Amygdala (tissue), 56 donors: Measurements from ENCODE around the gene PRAMEF13.
"Not testable (repeated sequence)": the region's sequence is repeated elsewhere in the genome, so short reads cannot be mapped to it uniquely, and the experiment has no call there.

Source experiments
- DNase-seq, 56 donors: peaks; one replicate each; lab custom pipeline; 2025; lab: John Stamatoyannopoulos, UW

Gene PRAMEF13

DNA sequence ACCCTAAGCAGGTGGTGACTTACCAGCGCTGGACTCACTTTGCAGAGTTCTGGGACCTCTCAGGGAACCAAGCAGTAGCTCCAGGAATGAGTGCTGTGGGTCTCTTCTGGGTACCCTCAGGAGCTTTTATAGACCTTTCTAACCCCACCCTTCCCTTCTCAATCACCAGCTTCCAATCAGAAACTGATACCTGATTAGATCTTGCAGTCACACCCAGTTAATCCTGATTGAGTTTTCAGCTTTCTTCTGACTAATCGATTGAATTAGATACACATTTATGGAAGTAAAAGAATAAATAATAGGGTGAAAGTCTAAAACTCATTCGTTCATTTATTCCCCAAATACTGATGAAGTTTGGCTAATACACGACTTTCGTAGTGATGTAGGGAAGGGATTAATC lies at the start of gene PRAMEF13:
Gene PRAMEF13 (minus strand): TSS at position 101 of the 400 bp plus-strand sequence. CDS start 1,820 bp downstream, outside the sequence.
- not testable (repeated sequence) for DNase-seq

DNA sequence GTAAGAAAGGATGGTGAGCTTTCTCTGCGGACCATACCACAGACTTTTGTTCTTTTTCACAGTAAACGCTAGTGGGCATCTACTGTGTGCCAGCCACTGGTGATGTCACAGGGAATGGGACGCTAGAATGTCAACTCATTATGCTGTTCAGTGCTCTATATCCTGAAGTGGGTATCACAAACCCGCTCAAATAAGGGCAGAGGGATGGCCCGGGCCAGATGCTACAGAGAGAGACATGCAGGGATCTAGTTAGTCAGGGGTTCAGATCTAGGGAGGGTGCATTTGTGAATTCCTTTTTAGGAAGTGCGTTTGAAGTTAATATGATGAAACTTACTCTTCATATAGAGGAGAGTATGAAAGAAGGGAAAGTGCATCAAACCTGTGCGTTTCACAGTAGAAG lies 45.9 kb upstream of the PRAMEF13 start:
- not testable (repeated sequence) for DNase-seq

- DNase-seq: not testable (repeated sequence)
These were observed 45.3 kb upstream of the PRAMEF13 start for GRCh38 chr1:13246554-13246871.

- DNase-seq: not testable (repeated sequence)
These were observed 44.8 kb upstream of the PRAMEF13 start for GRCh38 chr1:13245841-13246553.

GRCh38 chr1:13243536-13244263 lies 42.5 kb upstream of the PRAMEF13 start:
- DNase-seq: not testable (repeated sequence)

- DNase-seq: not testable (repeated sequence)
These were observed 38.4 kb upstream of the PRAMEF13 start for GRCh38 chr1:13239633-13240032.

- not testable (repeated sequence) for DNase-seq
These were observed 36.4 kb upstream of the PRAMEF13 start for GRCh38 chr1:13237572-13237971.

DNA sequence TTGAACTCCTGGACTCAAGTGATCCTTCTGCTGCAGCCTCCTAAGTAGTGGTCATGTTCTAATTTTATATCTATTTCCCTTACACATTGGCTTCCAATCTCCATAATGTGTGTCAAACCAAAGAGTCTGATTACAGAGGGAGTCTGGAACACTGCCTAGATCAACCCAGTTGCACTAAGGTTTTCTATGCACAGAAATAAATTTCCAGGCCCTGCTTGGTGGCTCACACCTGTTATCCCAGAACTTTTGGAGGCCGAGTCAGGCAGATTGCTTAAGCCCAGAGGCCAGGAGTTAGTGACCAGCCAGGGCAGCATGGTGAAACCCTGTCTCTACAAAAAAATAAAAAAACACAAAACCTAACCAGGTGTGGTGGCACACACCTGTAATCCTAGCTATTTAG lies 32.8 kb upstream of the PRAMEF13 start:
- not testable (repeated sequence) for DNase-seq

DNA sequence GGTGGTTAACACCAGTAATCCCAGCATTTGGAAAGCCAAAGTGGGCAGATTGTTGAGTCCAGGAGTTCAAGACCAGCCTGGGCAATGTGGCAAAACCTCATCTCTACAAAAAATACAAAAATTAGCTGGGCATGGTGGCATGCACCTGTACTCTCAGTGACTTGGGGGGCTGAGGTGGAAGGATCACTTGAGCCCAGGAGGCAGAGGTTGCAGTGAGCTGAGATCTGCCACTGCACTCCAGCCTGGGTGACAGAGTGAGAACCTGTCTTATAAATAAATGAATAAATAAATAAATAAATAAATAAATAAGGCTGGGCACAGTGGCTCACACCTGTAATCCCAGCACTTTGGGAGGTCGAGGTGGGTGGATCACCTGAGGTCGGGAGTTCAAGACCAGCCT lies 30.8 kb upstream of the PRAMEF13 start:
- DNase-seq: not testable (repeated sequence)

GRCh38 chr1:13231061-13231750 lies 30.0 kb upstream of the PRAMEF13 start:
- DNase-seq: not testable (repeated sequence)

- not testable (repeated sequence) for DNase-seq
These were observed 29.4 kb upstream of the PRAMEF13 start for GRCh38 chr1:13230601-13231000.

DNA sequence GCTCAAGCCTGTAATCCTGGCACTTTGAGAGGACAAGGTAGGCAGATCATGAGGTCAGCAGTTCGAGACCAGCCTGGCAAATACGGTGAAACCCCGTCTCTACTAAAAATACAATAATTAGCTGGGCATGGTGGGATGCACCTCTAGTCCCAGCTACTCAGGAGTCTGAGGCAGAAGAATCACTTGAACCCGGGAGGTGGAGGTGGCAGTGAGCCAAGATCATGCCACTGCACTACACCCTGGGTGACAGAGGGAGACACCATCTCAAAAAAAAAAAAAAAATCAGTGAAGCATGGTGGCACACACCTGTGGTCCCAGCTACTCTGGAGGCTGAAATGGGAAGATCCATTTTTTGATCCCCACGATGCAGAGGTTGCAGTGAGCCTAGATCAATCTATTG lies 28.9 kb upstream of the PRAMEF13 start:
- not testable (repeated sequence) for DNase-seq

GRCh38 chr1:13228343-13228781 lies 27.2 kb upstream of the PRAMEF13 start:
- no peak for DNase-seq

DNA sequence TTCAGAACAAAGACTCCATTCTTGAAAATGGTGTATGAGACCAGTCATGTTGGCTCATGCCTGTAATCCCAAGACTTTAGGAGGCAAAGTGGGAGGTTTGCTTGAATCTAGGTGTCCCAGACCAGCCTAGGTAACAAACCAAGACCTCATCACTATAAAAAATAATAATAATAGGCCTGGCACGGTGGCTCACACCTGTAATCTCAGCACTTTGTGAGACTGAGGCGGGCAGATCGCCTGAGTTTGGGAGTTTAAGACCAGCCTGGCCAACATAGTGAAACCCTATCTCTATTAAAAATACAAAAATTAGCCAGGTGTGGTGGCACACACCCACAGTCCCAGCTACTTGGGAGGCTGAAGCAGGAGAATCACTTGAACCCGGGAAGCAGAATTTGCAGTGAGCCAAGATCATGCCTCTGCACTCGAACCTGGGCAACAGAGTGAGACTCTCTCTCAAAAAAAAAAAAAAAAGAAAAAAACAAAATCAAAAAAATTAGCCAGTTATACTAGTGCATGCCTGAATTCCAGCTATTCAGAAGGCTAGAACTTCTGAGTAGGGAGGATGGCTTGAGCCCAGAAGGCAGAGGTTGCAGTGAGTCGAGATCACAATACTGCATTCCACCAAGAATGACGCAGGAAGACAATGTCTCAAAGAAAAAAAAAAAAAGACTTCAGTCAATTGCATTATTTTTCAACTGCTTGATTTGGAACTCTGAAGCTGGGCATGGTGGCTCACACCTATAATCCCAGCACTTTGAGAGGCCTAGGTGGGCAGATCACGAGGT lies 26.3 kb upstream of the PRAMEF13 start:
- not testable (repeated sequence) for DNase-seq

DNA sequence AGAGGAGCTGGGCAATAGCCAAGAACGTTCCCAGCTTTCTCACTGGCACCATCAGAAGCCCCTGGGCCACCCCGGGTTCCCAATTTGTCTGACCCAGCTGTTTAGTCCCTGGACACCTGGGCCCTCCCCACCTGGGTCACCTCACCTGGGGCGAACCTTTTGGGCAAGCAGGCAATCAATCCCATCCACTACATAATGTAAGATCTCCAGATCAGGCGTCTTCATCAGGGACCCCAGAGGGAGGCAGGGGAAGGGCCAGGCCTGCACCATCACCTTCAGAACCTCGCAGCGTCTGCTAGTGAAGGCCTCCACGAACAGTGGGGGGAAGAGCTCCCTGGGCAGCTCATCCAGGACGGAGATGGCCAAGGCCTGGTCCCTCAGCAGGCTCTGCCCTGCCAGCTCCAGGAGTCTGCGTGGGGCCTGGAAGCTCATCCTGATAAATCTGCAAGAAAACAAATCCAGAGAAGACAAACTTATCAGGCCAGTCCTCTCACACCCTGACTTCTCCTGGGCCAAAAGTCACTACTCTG lies 24.5 kb upstream of the PRAMEF13 start, which contains the start of gene PRAMEF18:
Gene PRAMEF18 (minus strand): TSS at position 480 of the 530 bp plus-strand sequence. CDS start 48 bp downstream, at position 432.
- not testable (repeated sequence) for DNase-seq

DNA sequence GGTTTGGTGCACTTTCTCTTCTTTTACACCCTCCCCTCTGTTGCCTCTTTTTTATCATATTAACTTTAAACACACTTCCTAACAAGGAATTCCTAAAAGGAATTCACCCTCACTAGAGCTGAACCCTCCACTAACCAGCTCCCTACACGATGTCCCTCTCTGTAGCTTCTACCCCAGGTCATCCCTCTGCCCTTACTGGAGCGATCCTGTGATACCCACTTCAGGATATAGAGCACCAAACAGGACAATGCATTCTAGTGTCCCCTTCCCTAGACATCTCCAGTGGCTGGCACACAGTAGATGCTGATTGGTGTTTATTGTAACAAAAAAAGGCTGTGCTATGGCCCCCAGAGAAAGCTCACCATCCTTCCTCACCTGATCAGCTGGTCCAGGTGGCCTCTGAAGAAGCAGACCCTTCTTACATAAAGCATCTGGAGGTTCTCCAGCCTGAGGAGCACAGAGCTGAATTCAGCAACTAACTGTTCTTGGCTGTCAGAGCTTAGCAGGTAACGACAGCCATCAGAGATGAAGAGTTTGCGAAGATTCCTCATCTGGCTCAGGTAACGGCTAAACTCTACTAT lies 23.4 kb upstream of the PRAMEF13 start:
- DNase-seq: no peak

GRCh38 chr1:13222788-13223187 lies 21.6 kb upstream of the PRAMEF13 start:
- not testable (repeated sequence) for DNase-seq

DNA sequence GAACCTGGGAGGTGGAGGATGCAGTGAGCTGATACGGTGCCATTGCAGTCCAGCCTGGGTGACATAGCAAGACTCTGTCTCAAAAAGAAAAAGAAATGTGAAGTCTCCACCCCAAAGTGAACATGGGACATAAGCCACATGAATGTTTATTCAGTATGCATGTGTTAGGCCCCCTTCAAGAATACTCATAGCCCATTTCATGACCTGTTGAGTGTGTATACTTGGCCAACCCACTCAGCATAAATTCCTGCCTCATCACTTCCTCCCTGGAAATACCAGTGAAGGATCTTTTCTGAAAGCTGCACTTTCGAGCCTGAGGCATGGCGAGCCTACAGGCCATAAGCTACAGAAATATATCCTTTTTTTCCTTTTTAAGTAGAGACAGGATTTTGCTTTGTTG lies 18.0 kb upstream of the PRAMEF13 start:
- not testable (repeated sequence) for DNase-seq

DNA sequence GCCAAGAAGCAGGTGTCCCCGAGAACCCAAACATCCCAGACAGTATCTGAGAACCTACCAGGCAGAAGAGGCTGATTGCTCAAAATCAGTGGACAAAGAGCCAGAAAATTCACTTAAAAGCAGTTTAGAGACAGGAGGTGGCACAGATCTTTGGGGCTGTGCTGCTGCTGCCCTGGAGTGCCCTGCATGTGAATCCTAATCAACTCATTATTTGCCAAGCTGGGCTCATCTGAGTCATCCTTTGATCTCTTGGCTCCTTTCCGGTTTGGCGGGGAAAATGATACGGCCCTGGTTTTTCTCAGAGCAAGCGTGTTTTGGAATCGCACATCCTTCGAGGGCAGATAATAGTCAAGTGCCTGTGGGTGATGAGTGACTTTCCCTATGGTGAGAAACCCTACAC lies 15.4 kb upstream of the PRAMEF13 start:
- not testable (repeated sequence) for DNase-seq

GRCh38 chr1:13208712-13209111 lies 7.5 kb upstream of the PRAMEF13 start:
- not testable (repeated sequence) for DNase-seq
